Activated CD4-positive, alpha-beta T cell treated with anti-CD3 and anti-CD28 coated beads, Interleukin-10, Interleukin-2, amounts not matched to agents 100 ng/mL and 50 ng/mL, durations not matched to agents 16 hours and 8 hours (primary cell): ENCODE results near the gene GDPD4.

Experiments
- DNase-seq: peaks from one replicate; pipeline ENCODE4 v3.0.0-alpha.2; 2020

Gene GDPD4

GRCh38 chr11:77188633-77189491 is 112.6 kb downstream of the GDPD4 start:
- no peak for DNase-seq

- DNase-seq: peak; percentile 76
These were observed 113.5 kb downstream of the GDPD4 start for GRCh38 chr11:77187776-77188632.

GRCh38 chr11:77187111-77187750 is 114.3 kb downstream of the GDPD4 start:
- DNase-seq: no peak

GRCh38 chr11:77186302-77186701 is 115.2 kb downstream of the GDPD4 start:
- no peak for DNase-seq

- no peak for DNase-seq
These were observed 117.2 kb downstream of the GDPD4 start for GRCh38 chr11:77184136-77184860.

GRCh38 chr11:77183431-77183984 is 118.0 kb downstream of the GDPD4 start:
- DNase-seq: no peak

GRCh38 chr11:77182542-77183430 is 118.7 kb downstream of the GDPD4 start:
- DNase-seq: no peak

GRCh38 chr11:77181799-77182541 is 119.5 kb downstream of the GDPD4 start:
- DNase-seq: no peak

GRCh38 chr11:77181226-77181625 is 120.3 kb downstream of the GDPD4 start:
- no peak for DNase-seq

- DNase-seq: no peak
These were observed 121.1 kb downstream of the GDPD4 start for GRCh38 chr11:77180346-77180745.

- no peak for DNase-seq
These were observed 121.8 kb downstream of the GDPD4 start for GRCh38 chr11:77179681-77180080.

GRCh38 chr11:77179048-77179447 is 122.4 kb downstream of the GDPD4 start:
- DNase-seq: no peak

GRCh38 chr11:77178150-77178549 is 123.3 kb downstream of the GDPD4 start:
- DNase-seq: no peak

- no peak for DNase-seq
These were observed 124.5 kb downstream of the GDPD4 start for GRCh38 chr11:77176996-77177395.

GRCh38 chr11:77175869-77176539 is 125.5 kb downstream of the GDPD4 start:
- no peak for DNase-seq

GRCh38 chr11:77175021-77175842 is 126.3 kb downstream of the GDPD4 start:
- no peak for DNase-seq

- DNase-seq: no peak
These were observed 126.9 kb downstream of the GDPD4 start for GRCh38 chr11:77174559-77174958.

- DNase-seq: no peak
These were observed 128.0 kb downstream of the GDPD4 start for GRCh38 chr11:77173494-77173893.

- no peak for DNase-seq
These were observed 128.9 kb downstream of the GDPD4 start for GRCh38 chr11:77172666-77172982.
